SIG-M5 (cell line): ENCODE results near the gene POLA2.

Experiments
- DNase-seq: peaks from one replicate; lab custom pipeline; 2025; lab: John Stamatoyannopoulos, UW

The POLA2 gene

DNA sequence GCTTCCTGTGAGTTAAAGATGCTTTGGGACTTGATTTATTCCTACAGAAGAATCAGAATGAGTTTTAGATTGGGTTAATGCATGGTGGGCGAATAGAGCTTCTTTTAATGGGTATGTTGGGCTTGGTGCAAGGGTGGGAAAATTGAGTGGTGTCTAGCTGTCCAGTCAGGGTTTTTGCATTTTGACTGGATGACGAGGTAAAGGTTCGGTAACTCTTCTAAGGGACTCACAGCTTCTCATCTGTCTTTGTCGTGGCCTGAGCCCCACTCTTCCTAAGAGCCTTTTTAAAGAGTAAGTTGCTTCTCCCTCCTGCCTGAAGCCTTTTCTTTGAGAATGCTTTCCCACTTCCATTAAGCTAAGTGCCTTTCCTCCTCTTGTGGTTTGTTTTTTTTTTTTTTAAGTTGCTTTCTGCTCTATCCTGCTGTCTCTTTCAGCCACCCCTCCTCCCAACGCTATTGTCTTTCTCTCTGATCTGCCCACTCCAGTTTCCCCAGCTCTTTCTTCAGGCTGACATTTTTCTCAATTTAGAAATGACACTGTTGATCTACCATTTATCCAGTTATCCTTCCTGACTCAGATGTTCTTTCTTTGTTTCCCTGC lies 73.0 kb downstream of the POLA2 start:
- DNase-seq, result no peak

GRCh38 chr11:65338676-65339075 lies 76.9 kb downstream of the POLA2 start:
- DNase-seq, result no peak

DNA sequence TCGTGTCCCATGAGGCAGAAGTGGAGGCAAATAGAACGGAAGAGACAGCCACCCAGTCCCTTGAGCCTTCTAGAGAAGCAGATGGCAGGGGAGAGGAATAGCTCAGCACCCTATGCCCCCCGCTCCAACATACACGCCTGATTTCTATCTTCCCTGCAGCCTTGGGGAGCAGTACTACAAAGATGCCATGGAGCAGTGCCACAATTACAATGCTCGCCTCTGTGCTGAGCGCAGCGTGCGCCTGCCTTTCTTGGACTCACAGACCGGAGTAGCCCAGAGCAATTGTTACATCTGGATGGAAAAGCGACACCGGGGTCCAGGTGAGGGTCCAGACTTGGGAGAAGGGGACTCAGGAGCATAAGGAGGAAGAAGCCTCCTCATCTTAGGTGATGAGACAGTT lies 78.5 kb downstream of the POLA2 start:
- DNase-seq, result no peak

- no peak for DNase-seq
Observed at GRCh38 chr11:65341856-65342255, 80.1 kb downstream of the POLA2 start.
